Measurements from ENCODE around the gene SLC7A6.
A peak's percentile ranks its signal among the peaks of the same experiment; 100 is the strongest.

GRCh38 chr16:68310774-68311511 lies 46.6 kb downstream of the SLC7A6 start, which contains the start of the genes PRMT7 and SLC7A6OS:
- TF ChIP-seq, protein P1, sequence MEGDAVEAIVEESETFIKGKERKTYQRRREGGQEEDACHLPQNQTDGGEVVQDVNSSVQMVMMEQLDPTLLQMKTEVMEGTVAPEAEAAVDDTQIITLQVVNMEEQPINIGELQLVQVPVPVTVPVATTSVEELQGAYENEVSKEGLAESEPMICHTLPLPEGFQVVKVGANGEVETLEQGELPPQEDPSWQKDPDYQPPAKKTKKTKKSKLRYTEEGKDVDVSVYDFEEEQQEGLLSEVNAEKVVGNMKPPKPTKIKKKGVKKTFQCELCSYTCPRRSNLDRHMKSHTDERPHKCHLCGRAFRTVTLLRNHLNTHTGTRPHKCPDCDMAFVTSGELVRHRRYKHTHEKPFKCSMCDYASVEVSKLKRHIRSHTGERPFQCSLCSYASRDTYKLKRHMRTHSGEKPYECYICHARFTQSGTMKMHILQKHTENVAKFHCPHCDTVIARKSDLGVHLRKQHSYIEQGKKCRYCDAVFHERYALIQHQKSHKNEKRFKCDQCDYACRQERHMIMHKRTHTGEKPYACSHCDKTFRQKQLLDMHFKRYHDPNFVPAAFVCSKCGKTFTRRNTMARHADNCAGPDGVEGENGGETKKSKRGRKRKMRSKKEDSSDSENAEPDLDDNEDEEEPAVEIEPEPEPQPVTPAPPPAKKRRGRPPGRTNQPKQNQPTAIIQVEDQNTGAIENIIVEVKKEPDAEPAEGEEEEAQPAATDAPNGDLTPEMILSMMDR (IDR thresholded peaks at IDR 0.05) = peak in 3 of 4 experiments; percentile 16 to 61 (median 40)
- TF ChIP-seq POLR2A (IDR thresholded peaks at IDR 0.05) = peak; percentile 38 to 70

All from uterus (tissue), 2 donors.